B cell (primary cell): ENCODE results near the gene KIAA1328. TPM values are rescaled to one million over a fixed set of nuclear protein-coding genes. Genes with fewer than 3 reads are reported as not detected.

ENCODE experiments used
- ATAC-seq: fragments of 200-7000 bp; cut with Tn5 transposase; one replicate; pipeline ENCODE4 v1.10.0; 2021; ENCODE audit warnings: low read depth, mild to moderate bottlenecking, moderate number of reproducible peaks, moderate library complexity
- CTCF ChIA-PET: fragments of 350-600 bp; sonication (Branson Sonifier 250); formaldehyde crosslinking; loops from one replicate; lab custom pipeline; 2021; ENCODE audit warnings: antibody characterized with exemption, inconsistent platforms; lab: Charles Lee
- POLR2A ChIA-PET: fragments of 350-600 bp; sonication (Branson Sonifier 250); formaldehyde crosslinking; loops from one replicate; lab custom pipeline; 2021; ENCODE audit warnings: antibody characterized with exemption; lab: Charles Lee
- DNase-seq: peaks from one replicate; pipeline ENCODE4 v3.0.0; 2013
- H2AFZ ChIP-seq: 2 replicates; pipeline ENCODE4 v1.6.1; 2012; ENCODE audit warnings: mild to moderate bottlenecking, low read depth, low read length; ENCODE audit not compliant: insufficient read depth, poor library complexity, severe bottlenecking
- H3K27ac ChIP-seq, 2 donors: 1 replicate in 1 of 2; 2 replicates in 1 of 2; pipeline ENCODE4 v1.5.1; 2012 to 2013; ENCODE audit warnings: low read length in 2 of 2, mild to moderate bottlenecking in 2 of 2, moderate library complexity in 1 of 2
- H3K27me3 ChIP-seq, 4 experiments: fragments of 200-600 bp in 1 of 4; sonication (generic) in 1 of 4; replicated peaks in 1 of 4; 1 replicate in 2 of 4; 2 replicates in 2 of 4; pipeline versions ENCODE4 v1.6.1 to v1.7.0; 2013 to 2016; ENCODE audit warnings: low read length in 3 of 4, mild to moderate bottlenecking in 2 of 4, mixed read lengths in 1 of 4, moderate library complexity in 1 of 4; ENCODE audit not compliant: insufficient read depth in 4 of 4, control insufficient read depth in 3 of 4; ENCODE audit errors: control extremely low read depth in 1 of 4
- H3K36me3 ChIP-seq, 2 experiments: replicated peaks in 1 of 2; 1 replicate in 1 of 2; 2 replicates in 1 of 2; pipeline versions ENCODE4 v1.6.1 to v1.7.1; 2013; ENCODE audit warnings: low read length in 1 of 2; ENCODE audit not compliant: insufficient read depth in 2 of 2, control insufficient read depth in 1 of 2; ENCODE audit errors: control extremely low read depth in 1 of 2, extremely low read depth in 1 of 2
- H3K4me1 ChIP-seq, 2 donors: fragments of 200-600 bp in 1 of 2; sonication (generic) in 1 of 2; 1 replicate in 1 of 2; 2 replicates in 1 of 2; pipeline versions ENCODE4 v1.5.1 to v1.6.1; 2013 to 2017; ENCODE audit warnings: low read length in 2 of 2; ENCODE audit not compliant: control insufficient read depth in 2 of 2, insufficient read depth in 2 of 2
- H3K4me2 ChIP-seq: replicated peaks from 2 replicates; pipeline ENCODE3; 2012; ENCODE audit warnings: mild to moderate bottlenecking, low read depth, low read length; ENCODE audit not compliant: poor library complexity, severe bottlenecking
- H3K4me3 ChIP-seq, 5 experiments: fragments of 200-600 bp in 1 of 5; sonication (generic) in 1 of 5; 1 replicate in 3 of 5; 2 replicates in 2 of 5; pipeline versions ENCODE4 v1.5.1 to v1.7.0; 2011 to 2016; ENCODE audit warnings: low read length in 4 of 5, mild to moderate bottlenecking in 4 of 5, low read depth in 2 of 5, control low read depth in 1 of 5, moderate library complexity in 1 of 5; ENCODE audit not compliant: insufficient read depth in 1 of 5; ENCODE audit errors: control extremely low read depth in 1 of 5, extremely low read depth in 1 of 5
- H3K79me2 ChIP-seq: fragments of 200-600 bp; sonication (generic); one replicate; pipeline ENCODE4 v1.6.0; 2016; ENCODE audit warnings: low read length; ENCODE audit not compliant: control insufficient read depth, insufficient read depth
- H3K9ac ChIP-seq: fragments of 200-600 bp; sonication (generic); 2 replicates; pipeline ENCODE4 v1.6.1; 2017; ENCODE audit warnings: mild to moderate bottlenecking, low read length, moderate library complexity
- H3K9me3 ChIP-seq, 3 donors: one replicate each; pipeline versions ENCODE4 v1.6.1 to v1.7.1; 2013; ENCODE audit warnings: low read length in 2 of 3; ENCODE audit not compliant: control insufficient read depth in 2 of 3, insufficient read depth in 1 of 3; ENCODE audit errors: control extremely low read depth in 1 of 3
- H4K20me1 ChIP-seq: 2 replicates; pipeline ENCODE4 v1.6.0; 2012; ENCODE audit warnings: mild to moderate bottlenecking, low read length; ENCODE audit not compliant: insufficient read depth, control insufficient read depth, poor library complexity, severe bottlenecking
- H3K27ac Mint-ChIP-seq: one replicate; pipeline ENCODE4 v1.8.0; 2021; ENCODE audit warnings: mixed read lengths
- H3K27me3 Mint-ChIP-seq: one replicate; pipeline ENCODE4 v1.8.0; 2021; ENCODE audit warnings: mixed read lengths
- H3K4me1 Mint-ChIP-seq: one replicate; pipeline ENCODE4 v1.8.0; 2021; ENCODE audit warnings: mixed read lengths
- H3K4me3 Mint-ChIP-seq: one replicate; pipeline ENCODE4 v1.8.0; 2021; ENCODE audit warnings: mixed read lengths
- H3K9me3 Mint-ChIP-seq: one replicate; pipeline ENCODE4 v1.8.0; 2022; ENCODE audit warnings: mixed read lengths; ENCODE audit not compliant: insufficient read depth
- CTCF ChIP-seq: fragments of 200-600 bp; IDR thresholded peaks from one replicate; pipeline ENCODE4 v1.8.0; 2022; ENCODE audit warnings: antibody characterized with exemption, mild to moderate bottlenecking
- EZH2 ChIP-seq: IDR thresholded peaks from 2 replicates; pipeline ENCODE4 v1.6.1; 2012; ENCODE audit warnings: borderline replicate concordance, low read depth, mild to moderate bottlenecking, moderate library complexity, low read length; ENCODE audit not compliant: insufficient read depth, poor library complexity, severe bottlenecking
- WGBS: methylation state at CpG from one replicate; pipeline ENCODE4 v1.1.5; 2013; ENCODE audit warnings: missing lambda C conversion rate; ENCODE audit not compliant: insufficient coverage; 5-methylcytosine and 5-hydroxymethylcytosine counted together
- intact Hi-C: fragments of 100-400 bp; cut with micrococcal nuclease; formaldehyde crosslinking; loops from one replicate; pipeline ENCODE4 v1.10.0; 2022
- polyA plus RNA-seq: library from polyadenylated mRNA; depleted of rRNA; stranded (reverse); fragments of >200 nt; gene quantifications from 2 replicates; pipeline ENCODE4 v1.2.3, GENCODE V29; 2012
- total RNA-seq, 2 donors: library from RNA; stranded (reverse); fragments of 120-200 nt in 1 of 2; gene quantifications; 1 replicate in 1 of 2; 2 replicates in 1 of 2; pipeline versions ENCODE4 v1.2.3 to v1.2.4, GENCODE V29; 2013 to 2022

Gene KIAA1328
- total and polyA plus RNA-seq, 2 donors (not counting 1 experiment from before 2014, with no cell fraction given): 9.1 to 22.1 TPM

- intact Hi-C loops: no loop called here
- POLR2A ChIA-PET: no interaction called here
- no peak overlapping the region for H3K4me3 Mint-ChIP-seq
- Histone ChIP-seq H3K27ac (no peak overlapping the region), H3K4me3 (no peak overlapping the region), H3K79me2 (no peaks in the 10 kb centered on the region), H3K27me3 (no peaks in the 10 kb centered on the region), H3K36me3 (no peaks in the 10 kb centered on the region), H3K4me2 (no peak overlapping the region), H2AFZ (no peak overlapping the region), H4K20me1 (no peaks in the 10 kb centered on the region), H3K4me1 (no peaks in the 10 kb centered on the region), H3K9ac (no peak overlapping the region), H3K9me3 (no peaks in the 10 kb centered on the region)
- CTCF ChIA-PET: no interaction called here
- no peak for TF ChIP-seq EZH2
- no peak for TF ChIP-seq CTCF
- no peaks in the 10 kb centered on the region for H3K4me1 Mint-ChIP-seq
- ATAC-seq (no peak), DNase-seq (no peak)
- no peaks in the 10 kb centered on the region for H3K9me3 Mint-ChIP-seq
- H3K27ac Mint-ChIP-seq: no peak overlapping the region
- no peaks in the 10 kb centered on the region for H3K27me3 Mint-ChIP-seq
These were observed 350.5 kb downstream of the KIAA1328 start for GRCh38 chr18:37179384-37179783.

GRCh38 chr18:37180086-37180485 is 351.2 kb downstream of the KIAA1328 start:
- Mint-ChIP-seq H3K9me3 (no peaks in the 10 kb centered on the region), H3K27me3 (no peaks in the 10 kb centered on the region), H3K4me1 (no peaks in the 10 kb centered on the region), H3K27ac (no peak overlapping the region), H3K4me3 (no peak overlapping the region)
- no peak overlapping the region for H3K27ac ChIP-seq
- no peaks in the 10 kb centered on the region for H3K27me3 ChIP-seq
- TF ChIP-seq EZH2 (no peak), CTCF (no peak)
- no peak overlapping the region for H3K4me2 ChIP-seq
- no peaks in the 10 kb centered on the region for H4K20me1 ChIP-seq
- WGBS: 100% methylated on average over 1 of the region's 5 CpGs
- ATAC-seq: no peak
- no peak overlapping the region for H2AFZ ChIP-seq
- H3K9ac ChIP-seq: no peak overlapping the region
- no peaks in the 10 kb centered on the region for H3K79me2 ChIP-seq
- H3K36me3 ChIP-seq: no peaks in the 10 kb centered on the region
- CTCF ChIA-PET: no interaction called here
- DNase-seq: no peak
- H3K4me3 ChIP-seq: no peak overlapping the region
- POLR2A ChIA-PET: no interaction called here
- intact Hi-C loops: no loop called here
- no peaks in the 10 kb centered on the region for H3K4me1 ChIP-seq
- H3K9me3 ChIP-seq: no peaks in the 10 kb centered on the region
